GM18867 (cell line): Measurements from ENCODE around the gene LZTFL1.

Experiments used
- ATAC-seq: cut with Tn5 transposase; IDR thresholded peaks from one replicate; pipeline ENCODE4 v1.9.1; 2021; ENCODE audit warnings: mild to moderate bottlenecking, moderate library complexity; ENCODE audit not compliant: unreplicated experiment

LZTFL1 gene, protein sequence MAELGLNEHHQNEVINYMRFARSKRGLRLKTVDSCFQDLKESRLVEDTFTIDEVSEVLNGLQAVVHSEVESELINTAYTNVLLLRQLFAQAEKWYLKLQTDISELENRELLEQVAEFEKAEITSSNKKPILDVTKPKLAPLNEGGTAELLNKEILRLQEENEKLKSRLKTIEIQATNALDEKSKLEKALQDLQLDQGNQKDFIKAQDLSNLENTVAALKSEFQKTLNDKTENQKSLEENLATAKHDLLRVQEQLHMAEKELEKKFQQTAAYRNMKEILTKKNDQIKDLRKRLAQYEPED

DNA sequence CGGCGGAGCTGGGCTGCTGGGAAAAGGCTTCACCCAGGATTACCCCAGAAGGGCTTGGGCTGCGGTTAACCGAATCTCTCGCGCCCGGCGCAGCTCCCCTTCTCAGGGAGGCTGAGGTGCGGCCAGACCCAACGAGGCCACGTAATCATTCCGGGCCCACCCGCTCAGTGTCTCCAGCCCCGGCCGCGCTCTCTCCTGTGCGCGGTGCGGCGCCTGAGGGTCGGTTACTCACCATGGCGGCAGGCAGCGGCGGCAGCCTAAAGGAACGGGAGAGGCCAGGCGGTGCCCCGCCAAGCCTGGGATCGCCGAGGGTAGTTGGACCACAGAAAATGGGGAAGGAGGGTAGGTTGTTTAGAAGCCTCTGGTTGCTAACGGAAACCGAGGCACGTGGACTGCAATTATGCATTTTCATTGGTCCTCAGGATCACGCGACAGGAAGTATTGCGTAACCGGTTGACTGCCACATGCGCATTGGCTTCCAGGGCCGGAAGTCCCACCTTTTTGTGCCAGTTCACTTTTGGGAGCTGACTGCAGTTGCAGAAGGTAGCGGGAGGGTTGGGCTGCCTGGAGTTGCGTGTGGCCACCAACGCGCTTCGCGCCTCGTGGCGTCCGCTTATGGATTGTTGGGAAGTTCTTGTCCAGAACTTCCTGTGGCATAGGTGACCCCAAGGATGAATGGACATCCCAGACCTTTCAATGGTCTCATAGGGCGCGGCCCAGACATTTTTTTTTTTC lies at the start of gene LZTFL1:
Gene LZTFL1, minus strand, starts transcription at position 363 of the 735 bp plus-strand sequence. Its CDS starts 128 bp downstream, at position 235.
- ATAC-seq: peak; percentile 94

DNA sequence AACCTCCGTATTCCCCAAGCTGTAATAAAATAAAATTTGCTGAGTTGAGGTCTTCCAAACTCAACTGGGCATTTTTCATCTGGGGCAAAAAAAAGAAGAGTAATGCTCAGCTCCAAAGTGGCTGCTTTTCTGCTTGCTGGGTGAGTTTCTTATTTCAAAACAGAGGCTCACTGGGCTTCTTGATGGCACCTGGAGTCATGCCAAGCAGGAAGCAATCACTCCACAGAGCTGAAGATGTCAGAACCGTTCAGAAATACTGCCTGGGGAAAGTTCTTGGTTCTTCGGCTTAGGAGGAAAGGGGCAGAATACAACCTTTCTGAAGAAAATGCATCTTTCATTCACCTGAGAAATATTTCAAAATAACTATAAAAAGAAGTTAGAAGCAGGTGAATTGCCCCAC lies 48.5 kb upstream of the LZTFL1 start:
- ATAC-seq: no peak

DNA sequence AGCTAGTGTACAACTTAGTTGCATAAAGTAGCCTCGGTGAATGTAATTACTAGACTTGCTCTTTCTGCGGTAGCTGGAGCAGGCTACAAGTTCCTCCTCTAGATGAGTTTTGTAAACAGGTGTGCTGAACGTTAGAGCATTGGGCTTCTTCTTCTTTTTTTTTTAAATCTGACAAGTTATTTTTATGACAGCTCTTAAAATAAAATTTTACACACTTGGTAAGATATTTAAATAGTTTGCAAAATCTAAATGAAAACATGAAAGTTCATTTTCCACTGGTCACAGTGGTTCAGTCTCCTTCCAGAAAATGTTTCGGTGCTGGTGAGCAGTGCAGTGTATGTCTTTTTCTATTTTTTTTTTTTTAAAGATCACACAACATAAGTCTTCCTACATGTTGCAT lies 47.4 kb upstream of the LZTFL1 start:
- ATAC-seq: no peak

DNA sequence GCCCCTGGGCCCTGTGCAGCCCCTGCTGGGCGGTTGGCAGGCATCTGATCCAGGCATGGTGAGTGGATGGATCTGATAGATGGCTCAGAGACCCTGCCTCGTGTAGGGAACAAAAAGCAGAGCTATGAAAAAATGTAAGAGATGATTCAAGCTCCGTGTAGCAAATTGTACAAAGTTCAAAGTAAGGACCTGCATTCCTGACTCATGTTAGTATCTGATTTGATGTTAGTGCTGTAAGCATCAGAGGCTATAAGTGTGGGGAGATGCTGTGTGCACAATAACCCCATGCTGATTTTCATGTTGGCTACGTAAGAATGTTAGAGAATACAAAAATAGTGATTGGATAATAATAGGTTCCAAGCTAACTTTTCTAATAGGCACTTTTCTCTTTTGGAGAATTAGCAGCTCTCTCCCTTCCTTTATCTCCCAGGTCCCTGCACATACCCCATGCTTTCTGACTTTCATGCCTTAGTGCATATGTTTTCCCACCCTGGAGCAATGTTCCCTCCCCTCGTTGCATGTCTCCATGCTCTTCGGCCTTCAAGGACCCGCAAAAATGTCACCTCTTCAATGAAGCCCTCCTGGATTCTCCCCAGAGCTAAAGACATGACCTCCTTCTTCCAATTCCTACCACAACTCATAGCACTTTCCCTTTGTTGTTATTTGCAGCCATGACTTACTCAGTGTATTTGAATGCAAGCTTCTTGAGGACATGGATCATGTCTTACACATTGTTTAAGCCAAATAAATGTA lies 46.0 kb upstream of the LZTFL1 start:
- no peak for ATAC-seq

DNA sequence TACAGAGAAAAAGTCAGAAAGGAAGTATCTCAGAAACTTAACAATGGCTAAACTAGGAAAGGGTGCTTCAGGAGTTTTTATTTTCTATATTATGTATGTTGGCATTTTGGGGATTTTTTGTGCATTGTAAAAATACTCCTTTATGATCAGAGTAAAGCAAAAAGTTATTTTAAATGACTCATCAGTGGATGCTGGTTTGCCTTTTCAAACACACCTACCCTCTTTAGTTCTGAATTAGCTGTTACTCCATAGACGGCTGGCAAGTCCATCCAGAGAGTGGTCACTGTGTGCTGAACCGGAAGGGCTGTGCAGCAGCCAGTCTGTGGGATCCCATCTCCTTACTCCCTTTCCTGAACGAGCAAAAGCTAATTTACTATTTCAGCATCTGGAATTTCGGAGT lies 45.4 kb upstream of the LZTFL1 start:
- no peak for ATAC-seq

DNA sequence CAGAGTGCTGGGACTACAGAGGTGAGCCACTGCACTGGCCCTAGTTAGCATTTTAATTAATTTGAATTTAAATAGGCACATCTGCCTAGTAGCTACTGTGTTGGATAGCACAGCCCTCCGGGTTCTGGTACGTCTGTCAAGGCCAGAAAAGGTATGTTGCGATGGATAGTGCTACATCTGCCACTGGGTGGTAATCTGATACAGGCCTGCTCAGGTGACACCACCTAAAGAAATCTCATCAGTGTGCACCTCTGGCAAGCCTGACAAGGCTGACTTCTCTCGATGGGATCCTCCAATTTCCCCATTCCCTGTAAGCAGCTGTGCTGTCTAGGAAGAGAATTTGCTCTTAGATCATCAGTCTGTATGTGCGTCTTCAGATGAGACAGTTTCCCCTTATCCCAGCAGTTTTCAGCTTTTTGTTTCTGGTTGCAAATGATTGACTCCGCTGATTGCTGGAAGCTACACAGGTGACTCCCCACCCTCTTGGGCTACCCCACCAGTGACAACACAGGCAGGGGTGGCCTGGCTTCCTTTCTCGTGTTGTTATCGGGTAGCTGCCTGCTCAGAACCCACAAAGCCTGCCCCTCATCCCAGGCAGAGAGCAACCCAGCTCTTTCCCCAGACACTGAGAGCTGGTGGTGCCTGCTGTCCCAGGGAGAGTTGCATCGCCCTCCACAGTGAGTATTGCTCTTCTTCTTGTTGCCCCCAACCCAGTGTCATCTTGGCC lies 44.2 kb upstream of the LZTFL1 start, which contains the start of gene CCR9:
Gene CCR9, plus strand, starts transcription at position 565 of the 727 bp plus-strand sequence. CDS start 8,391 bp downstream, outside the sequence.
- no peak for ATAC-seq

DNA sequence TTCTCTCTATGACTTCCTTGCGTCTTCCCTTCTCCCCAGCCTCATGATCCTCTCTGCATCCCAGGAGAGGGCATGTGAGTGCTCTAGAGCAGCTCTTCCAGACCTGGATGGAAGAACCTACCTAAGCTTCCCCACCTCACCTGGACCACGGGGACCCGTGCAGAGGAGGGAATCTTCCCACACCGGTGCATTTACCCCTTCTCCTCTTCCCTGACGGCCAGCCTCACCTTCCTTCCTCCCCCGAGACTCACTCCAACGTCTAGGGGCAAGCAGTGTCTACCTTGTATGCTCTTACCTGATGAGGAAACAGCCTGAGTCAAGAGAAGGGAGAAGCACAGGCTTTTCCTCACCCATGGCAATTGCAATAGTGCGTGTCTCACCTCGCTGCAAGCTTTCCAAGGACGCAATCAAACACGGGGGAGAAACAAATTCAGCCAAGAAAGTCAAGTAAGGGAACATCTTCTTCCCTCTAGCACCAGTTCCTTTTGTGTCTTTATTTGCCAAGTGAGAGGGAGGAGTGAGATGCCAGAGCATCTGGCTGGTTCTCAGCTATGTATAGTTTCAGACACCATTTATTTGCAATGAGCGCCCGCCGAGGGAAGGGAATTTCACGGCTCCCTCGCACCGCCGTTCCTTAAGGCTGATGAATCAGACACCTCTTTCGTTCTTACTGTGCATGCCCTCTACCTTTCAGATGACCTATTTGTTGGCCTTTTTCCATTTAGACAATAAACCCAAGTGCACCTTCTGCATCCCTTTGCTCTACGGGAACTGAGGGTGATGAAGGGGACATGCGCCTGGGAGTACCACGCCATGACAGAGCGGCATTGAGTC lies 42.7 kb upstream of the LZTFL1 start:
- ATAC-seq: no peak

DNA sequence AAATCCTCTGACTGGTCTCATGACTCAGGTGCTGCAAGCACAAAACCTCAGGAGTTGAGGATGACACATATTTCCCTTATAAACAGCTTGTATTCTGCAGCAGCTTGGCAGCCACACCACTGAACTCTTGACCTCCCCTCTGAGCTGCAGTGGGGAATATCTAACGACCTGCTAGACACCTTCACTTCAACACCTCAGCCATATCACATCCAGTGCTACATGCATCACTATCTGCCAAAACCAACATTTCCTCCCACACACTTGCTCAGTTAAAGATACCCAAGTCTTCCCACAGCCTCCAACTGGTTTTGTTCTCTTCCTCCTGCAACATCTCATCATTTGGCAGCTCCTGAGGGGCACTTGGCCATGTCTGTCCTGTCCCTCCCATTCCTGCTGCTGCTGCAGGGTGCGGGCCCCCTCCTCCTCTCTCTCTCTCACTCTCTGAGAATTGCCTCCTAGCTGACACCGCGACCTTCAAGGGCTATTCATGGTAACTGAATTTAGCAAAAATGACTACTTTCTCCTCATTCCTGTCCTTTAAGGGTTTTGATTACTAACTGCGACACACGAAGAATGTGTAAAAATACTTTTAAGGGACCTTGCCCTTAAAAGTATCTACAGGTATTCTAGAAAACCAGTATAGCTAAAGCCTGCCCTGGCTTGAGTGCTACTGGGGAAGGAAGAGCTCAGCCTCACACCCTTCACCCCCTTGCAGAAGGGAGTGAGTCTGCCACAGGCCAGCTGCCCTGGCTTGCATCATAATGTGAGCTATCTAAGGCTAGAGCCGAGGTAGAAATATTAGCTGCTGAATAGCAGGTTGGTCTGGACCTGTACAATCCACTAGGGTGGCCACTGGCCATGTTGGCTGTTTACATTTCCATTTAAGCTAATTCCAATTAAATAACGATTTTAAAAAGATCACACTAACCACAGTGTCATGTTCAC lies 39.4 kb upstream of the LZTFL1 start:
- ATAC-seq: peak; percentile 65

DNA sequence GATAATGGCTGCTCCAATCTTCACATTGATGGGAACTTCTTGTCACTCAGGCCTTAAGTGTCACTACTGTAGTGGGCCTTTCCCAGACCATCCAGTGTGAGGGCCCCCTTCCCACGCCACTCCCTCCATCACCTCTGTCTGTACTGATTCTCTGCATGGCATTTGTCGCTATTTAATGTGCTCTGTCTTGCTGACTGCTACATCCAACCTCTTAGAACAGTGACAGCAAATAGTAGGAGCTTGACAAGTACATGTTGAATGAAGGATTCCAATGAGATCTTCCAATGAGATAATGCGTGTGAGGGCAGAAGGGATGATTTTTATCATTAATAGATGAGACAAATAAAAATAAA lies 38.8 kb upstream of the LZTFL1 start:
- ATAC-seq: no peak

DNA sequence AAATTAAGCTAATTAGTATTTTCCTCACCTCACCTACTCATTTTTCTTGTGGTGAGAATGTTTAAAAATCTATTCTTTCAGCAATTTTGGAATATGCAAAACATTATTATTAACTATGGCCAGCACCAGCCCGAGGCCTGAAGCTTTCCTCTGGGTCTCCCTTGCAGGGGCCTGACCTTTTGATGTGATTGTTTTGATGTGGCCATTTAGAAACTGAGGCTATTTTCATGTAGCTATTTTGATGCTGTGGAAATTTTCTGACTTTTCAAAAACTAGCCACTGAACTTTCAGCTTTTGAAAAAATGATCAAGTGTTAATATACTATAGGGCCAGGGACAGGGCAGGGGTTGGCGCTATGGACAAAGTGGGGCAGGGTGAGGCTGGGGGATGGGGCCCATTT lies 36.2 kb upstream of the LZTFL1 start:
- no peak for ATAC-seq

DNA sequence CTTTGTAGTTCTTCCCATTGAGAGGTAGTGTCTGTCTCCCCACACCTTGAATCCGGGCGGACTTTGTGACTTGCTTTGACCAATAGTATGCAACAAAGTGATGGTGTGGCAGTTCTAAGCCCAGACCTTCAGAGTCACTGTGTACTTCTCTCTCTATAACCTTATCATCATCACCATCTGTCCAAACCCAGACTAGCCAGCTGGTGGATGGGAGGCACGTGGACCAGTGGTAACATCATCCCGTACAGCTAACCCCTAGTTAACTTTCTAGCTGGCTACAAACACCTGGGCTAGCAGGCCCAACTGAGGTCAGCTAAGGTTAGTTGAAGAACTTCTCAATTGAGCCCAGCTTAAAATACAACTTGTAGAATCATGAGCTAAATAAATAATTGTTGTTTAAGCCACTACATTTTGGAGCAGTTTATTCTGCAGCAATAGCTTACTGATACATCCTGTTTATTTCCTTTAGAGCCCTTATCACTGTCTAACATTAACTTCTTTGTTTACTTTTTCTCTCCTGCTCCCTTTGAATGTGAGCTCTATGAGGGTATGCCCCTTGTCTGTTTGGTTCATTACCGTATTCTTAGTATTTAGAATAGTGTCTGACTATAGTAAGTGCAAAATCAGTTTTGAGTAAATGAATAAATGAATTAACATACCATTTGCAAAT lies 32.9 kb upstream of the LZTFL1 start:
- no peak for ATAC-seq

DNA sequence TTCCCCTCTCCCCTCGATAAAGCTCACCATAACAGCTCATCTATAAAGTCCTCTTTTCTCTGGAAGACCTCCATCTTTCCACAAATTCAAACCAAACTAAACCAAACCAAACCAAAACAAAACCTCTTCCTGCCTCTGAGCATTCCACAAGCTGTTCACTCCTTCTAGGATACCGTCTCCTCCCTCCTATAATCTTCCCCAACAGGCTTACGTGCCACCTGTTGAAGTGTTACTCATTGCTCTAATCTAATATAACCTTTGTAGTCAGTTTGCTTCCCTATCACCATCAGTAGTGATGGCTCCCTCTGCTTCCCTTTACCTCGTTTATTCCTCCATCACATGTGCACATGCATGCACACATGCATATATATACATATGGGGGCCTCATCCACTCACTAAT lies 31.7 kb upstream of the LZTFL1 start:
- no peak for ATAC-seq

DNA sequence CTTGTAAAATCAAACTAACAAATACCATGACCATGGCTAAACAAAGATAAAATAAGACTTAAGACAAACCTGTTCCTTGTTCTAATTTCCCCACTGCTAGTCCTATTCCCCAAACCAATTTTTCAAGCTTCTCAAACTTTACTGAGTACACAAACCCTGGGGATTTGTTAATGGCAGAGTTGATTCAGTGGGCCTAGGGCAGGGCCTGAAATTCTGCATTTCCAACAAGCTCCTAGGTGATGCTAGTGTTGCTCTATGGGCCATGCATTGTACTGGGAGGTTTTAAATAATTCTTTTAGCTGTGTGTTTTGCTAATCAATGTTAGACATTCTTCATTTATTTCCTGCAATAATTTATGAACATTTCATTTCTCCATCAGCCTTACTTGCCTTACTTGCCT lies 31.1 kb upstream of the LZTFL1 start:
- no peak for ATAC-seq

DNA sequence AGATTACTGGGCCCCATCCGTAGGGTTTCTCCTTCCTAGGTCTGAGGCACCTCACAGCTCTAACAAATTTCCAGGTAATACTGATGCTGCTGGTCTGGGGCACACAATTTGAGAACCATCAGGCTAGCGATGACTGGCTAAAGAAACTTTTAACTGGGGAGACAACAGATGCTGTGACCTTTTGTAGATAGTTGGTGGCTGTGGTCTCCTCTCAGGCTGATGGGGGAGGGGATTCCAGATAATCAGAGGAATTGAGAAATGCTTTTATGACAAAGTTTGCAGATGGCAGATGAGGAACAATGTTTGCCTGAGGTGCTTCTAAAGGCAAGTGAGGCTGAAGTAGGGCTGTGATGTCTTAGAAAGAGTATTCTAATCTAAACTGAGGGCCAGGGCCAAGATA lies 30.6 kb upstream of the LZTFL1 start:
- ATAC-seq: no peak

DNA sequence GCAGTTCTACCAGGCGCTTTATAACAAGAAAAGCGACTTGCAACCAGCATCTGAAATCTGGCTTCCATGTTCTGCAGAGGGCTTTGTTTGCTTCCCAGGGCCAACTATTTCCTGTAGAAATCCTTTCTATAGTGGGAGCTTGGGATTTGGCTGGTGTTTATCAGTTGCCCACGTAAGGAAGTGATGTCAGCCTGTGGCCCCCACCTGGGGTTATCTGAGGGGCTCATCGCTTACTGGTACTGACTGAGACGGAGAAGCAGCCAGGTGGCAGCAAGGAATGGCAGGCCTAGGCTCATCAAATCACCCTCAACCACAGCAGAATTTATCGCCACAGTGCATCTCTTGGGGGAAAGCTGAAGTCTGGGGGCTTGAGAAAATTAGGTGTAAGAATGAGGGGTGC lies 29.9 kb upstream of the LZTFL1 start:
- no peak for ATAC-seq

DNA sequence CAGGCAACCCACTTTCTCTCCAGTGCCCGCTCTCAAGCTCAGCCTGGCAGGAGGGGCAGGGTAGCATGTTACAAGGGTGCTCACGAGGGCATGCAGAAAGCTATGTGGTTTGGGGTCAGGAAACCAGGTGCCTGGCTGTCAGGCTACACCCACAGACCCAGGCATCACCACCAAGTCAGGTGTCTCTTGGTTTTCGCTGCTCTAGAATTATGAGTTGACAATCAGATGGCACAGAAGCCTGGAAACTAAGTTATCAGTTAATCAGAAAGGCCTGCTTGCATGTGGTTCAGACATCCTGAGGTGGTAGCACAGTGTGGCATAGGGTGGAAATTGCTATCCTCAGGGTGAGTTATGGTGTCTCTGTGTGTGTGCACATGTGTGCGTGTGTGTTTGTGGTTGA lies 28.2 kb upstream of the LZTFL1 start:
- ATAC-seq: no peak

DNA sequence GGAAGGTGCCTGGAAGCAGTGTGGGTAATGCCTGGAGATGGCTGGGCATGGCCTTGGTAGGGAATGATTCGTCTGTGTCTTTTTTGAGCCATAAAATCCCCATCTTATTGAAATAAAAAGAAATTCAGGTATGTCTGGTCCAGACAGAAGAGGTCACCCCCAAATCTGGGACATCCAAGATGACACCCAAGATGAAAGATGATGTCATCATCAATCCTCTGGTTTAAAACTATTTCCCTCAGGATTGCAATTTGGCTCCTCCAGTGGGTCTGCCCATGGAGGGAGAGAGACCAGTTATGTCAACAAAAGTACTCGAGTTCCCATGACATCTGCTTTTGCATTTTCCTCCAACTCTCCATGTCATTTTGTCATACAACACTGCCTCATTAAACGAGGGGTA lies 27.7 kb upstream of the LZTFL1 start:
- no peak for ATAC-seq

DNA sequence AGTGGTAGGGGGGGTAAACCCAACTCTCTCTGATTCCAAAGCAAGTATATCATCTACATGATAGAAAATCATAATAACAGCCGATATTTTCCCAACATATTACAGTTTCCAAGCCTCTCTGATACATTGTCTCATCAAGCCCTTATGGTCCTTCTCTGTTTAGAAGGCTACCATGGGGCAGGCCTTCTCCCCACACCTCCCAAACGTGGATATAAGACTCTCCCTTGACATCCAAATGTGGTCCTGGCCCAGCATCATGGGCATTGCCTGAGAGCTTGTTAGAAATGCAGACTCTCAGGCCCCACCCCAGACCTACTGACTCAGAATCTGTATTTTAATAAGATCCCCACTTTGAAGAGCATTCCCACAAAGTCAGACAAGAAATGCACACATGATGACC lies 26.7 kb upstream of the LZTFL1 start:
- no peak for ATAC-seq

DNA sequence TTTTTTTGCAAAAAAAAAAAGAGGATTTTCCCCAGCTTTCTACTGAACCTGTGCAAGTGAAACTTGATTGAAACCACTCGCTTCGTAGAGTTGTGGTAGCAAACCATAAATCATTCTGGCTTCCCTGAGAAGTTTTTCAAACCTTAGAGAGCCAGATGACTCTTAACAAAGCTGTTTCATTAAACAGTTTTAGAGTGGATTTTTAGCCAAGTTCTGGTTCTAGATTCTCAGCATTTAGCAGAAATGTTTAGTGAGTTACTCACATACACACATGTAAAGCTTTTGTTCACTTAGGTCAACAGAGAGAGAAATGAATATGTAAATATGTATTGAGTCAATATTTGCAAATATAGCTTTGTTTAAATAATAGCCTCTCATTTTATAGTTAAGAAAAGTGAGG lies 26.3 kb upstream of the LZTFL1 start:
- ATAC-seq: no peak
